SU-DHL-6 (cell line): ENCODE results near the gene FAM89A.

ENCODE experiments used
- CTCF ChIP-seq: fragments of 200-600 bp; sonication (generic); IDR thresholded peaks from one replicate; pipeline ENCODE4 v1.5.1; 2017; ENCODE audit warnings: antibody characterized with exemption, mild to moderate bottlenecking, low read length, moderate library complexity; ENCODE audit not compliant: insufficient read depth, poor library complexity, severe bottlenecking
- EZH2phosphoT487 ChIP-seq: fragments of 200-600 bp; sonication (generic), shearing (Covaris generic); conservative IDR thresholded peaks from 2 replicates; pipeline ENCODE4 v1.6.1; 2018; ENCODE audit warnings: mild to moderate bottlenecking, antibody characterized with exemption, low read length, moderate library complexity, mixed read lengths

- no peak for TF ChIP-seq CTCF
- no peak for TF ChIP-seq EZH2phosphoT487
These were observed at the start of gene FAM89A for GRCh38 chr1:231040019-231040799.
